HL-60 (cell line): ENCODE results near the gene ACSF3.

Source experiments
- CTCF ChIP-seq: IDR thresholded peaks from one replicate; pipeline ENCODE4 v1.5.1; 2011; ENCODE audit warnings: low read length, control low read depth, inconsistent platforms; ENCODE audit not compliant: insufficient read depth
- POLR2AphosphoS5 ChIP-seq: IDR thresholded peaks from 2 replicates; pipeline ENCODE4 v1.6.1; 2012; ENCODE audit warnings: low read depth
- REST ChIP-seq: IDR thresholded peaks from 2 replicates; pipeline ENCODE4 v1.6.1; 2012; ENCODE audit warnings: low read depth; ENCODE audit not compliant: insufficient replicate concordance

GRCh38 chr16:89178453-89179147 lies 84.9 kb downstream of the ACSF3 start:
- TF ChIP-seq CTCF, result no peak
- no peak for TF ChIP-seq POLR2AphosphoS5
- no peak for TF ChIP-seq REST
